H1 (cell line): ENCODE measurements around the gene IRF9. TPM values are rescaled to one million over a fixed set of nuclear protein-coding genes. Genes with fewer than 3 reads are reported as not detected.

Experiments used
- CTBP2 ChIP-seq: IDR thresholded peaks from 2 replicates; pipeline ENCODE4 v1.7.0; 2011; ENCODE audit warnings: borderline replicate concordance, mild to moderate bottlenecking, moderate library complexity, mixed read lengths, low read length; ENCODE audit not compliant: insufficient read depth, insufficient read length
- POU5F1 ChIP-seq: IDR thresholded peaks from 2 replicates; pipeline ENCODE4 v1.6.1; 2011; ENCODE audit warnings: low read depth, mild to moderate bottlenecking, low read length, moderate library complexity
- polyA plus RNA-seq, 7 experiments: library from polyadenylated mRNA; depleted of rRNA in 3 of 7; stranded (reverse) in 5 of 7; unstranded in 2 of 7; fragments of >200 nt in 5 of 7; fragments of 200-250 nt in 2 of 7; gene quantifications; 1 replicate in 5 of 7; 2 replicates in 1 of 7; 4 replicates in 1 of 7; pipeline versions ENCODE4 v1.2.1 to v1.2.3, GENCODE V29; 2011 to 2013; ENCODE audit warnings: missing spikeins in 2 of 7, mixed read lengths in 2 of 7
- total RNA-seq: library from RNA; stranded (reverse); fragmentation: NEBNext Ultra II Directional; extraction: Animal tissue kit (Norgen Biotek cat#: 25700); gene quantifications from 2 replicates; pipeline ENCODE4 v1.2.1, GENCODE V29; 2021
- TF ChIP-seq, protein P1 (sequence below): fragments of 300-600 bp; sonication (generic); IDR thresholded peaks from 2 replicates; pipeline ENCODE4 v1.7.1; 2012; ENCODE audit warnings: low read length, moderate library complexity, mild to moderate bottlenecking, inconsistent platforms; ENCODE audit not compliant: insufficient replicate concordance
- TF ChIP-seq, protein P2 (sequence below): IDR thresholded peaks from 2 replicates; pipeline ENCODE4 v1.6.1; 2011; ENCODE audit warnings: low read length, improper control_type of control experiment
- TF ChIP-seq, protein P3 (sequence below), 3 experiments: IDR thresholded peaks; 1 replicate in 2 of 3; 2 replicates in 1 of 3; pipeline versions ENCODE4 v1.5.1 to v1.6.1; 2011; ENCODE audit warnings: low read length in 3 of 3, mild to moderate bottlenecking in 3 of 3, inconsistent platforms in 2 of 3, low read depth in 1 of 3, moderate library complexity in 1 of 3; ENCODE audit not compliant: insufficient read depth in 1 of 3; ENCODE audit errors: control extremely low read depth in 1 of 3

Gene IRF9
- total and polyA plus RNA-seq, 2 of the 8 experiments (the other 6 are each of a cell fraction or from before 2014, with no cell fraction given): 11.4 to 13.2 TPM

DNA sequence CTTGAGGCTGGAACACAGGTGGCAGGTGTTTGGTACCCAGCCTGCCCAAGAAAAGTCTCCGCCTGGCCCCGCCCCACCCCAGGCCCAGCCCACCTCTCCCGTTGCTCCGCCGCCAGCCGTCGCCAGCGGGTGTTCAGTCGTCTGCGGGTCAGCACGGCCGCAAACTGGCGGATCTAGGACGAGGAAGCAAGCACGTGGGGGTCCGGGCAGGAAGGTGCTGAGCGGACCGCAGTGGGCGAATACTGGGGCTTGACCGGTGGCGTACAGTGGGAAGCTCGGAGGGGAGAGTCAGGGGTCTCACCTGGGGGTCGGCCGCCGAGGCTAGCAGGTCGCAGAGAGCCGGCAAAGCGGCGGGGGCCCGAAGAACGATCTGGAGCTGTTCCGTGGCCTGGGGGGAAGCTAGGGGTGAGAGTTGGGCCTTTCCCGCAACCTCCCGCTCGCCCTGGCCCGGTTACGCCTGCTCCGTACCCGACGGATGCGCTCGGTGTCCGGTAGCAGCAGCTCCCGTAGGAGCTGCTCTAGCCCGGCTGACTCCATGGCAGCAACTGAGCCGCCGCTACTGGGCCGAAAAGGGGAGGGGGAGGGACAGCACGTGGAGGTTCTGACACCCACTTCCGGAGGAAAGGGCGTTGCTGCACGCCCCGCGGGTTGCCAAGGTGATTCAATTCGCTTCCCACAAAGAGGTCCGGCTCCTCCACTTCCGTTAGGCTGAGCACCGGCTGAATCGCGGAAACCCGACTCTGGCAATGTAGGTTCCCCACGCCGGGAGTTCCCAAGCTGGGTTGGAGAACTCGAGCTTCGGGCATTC lies 27.4 kb downstream of the IRF9 start, which contains the start of gene IPO4 (continued):
- TF ChIP-seq, protein P1, sequence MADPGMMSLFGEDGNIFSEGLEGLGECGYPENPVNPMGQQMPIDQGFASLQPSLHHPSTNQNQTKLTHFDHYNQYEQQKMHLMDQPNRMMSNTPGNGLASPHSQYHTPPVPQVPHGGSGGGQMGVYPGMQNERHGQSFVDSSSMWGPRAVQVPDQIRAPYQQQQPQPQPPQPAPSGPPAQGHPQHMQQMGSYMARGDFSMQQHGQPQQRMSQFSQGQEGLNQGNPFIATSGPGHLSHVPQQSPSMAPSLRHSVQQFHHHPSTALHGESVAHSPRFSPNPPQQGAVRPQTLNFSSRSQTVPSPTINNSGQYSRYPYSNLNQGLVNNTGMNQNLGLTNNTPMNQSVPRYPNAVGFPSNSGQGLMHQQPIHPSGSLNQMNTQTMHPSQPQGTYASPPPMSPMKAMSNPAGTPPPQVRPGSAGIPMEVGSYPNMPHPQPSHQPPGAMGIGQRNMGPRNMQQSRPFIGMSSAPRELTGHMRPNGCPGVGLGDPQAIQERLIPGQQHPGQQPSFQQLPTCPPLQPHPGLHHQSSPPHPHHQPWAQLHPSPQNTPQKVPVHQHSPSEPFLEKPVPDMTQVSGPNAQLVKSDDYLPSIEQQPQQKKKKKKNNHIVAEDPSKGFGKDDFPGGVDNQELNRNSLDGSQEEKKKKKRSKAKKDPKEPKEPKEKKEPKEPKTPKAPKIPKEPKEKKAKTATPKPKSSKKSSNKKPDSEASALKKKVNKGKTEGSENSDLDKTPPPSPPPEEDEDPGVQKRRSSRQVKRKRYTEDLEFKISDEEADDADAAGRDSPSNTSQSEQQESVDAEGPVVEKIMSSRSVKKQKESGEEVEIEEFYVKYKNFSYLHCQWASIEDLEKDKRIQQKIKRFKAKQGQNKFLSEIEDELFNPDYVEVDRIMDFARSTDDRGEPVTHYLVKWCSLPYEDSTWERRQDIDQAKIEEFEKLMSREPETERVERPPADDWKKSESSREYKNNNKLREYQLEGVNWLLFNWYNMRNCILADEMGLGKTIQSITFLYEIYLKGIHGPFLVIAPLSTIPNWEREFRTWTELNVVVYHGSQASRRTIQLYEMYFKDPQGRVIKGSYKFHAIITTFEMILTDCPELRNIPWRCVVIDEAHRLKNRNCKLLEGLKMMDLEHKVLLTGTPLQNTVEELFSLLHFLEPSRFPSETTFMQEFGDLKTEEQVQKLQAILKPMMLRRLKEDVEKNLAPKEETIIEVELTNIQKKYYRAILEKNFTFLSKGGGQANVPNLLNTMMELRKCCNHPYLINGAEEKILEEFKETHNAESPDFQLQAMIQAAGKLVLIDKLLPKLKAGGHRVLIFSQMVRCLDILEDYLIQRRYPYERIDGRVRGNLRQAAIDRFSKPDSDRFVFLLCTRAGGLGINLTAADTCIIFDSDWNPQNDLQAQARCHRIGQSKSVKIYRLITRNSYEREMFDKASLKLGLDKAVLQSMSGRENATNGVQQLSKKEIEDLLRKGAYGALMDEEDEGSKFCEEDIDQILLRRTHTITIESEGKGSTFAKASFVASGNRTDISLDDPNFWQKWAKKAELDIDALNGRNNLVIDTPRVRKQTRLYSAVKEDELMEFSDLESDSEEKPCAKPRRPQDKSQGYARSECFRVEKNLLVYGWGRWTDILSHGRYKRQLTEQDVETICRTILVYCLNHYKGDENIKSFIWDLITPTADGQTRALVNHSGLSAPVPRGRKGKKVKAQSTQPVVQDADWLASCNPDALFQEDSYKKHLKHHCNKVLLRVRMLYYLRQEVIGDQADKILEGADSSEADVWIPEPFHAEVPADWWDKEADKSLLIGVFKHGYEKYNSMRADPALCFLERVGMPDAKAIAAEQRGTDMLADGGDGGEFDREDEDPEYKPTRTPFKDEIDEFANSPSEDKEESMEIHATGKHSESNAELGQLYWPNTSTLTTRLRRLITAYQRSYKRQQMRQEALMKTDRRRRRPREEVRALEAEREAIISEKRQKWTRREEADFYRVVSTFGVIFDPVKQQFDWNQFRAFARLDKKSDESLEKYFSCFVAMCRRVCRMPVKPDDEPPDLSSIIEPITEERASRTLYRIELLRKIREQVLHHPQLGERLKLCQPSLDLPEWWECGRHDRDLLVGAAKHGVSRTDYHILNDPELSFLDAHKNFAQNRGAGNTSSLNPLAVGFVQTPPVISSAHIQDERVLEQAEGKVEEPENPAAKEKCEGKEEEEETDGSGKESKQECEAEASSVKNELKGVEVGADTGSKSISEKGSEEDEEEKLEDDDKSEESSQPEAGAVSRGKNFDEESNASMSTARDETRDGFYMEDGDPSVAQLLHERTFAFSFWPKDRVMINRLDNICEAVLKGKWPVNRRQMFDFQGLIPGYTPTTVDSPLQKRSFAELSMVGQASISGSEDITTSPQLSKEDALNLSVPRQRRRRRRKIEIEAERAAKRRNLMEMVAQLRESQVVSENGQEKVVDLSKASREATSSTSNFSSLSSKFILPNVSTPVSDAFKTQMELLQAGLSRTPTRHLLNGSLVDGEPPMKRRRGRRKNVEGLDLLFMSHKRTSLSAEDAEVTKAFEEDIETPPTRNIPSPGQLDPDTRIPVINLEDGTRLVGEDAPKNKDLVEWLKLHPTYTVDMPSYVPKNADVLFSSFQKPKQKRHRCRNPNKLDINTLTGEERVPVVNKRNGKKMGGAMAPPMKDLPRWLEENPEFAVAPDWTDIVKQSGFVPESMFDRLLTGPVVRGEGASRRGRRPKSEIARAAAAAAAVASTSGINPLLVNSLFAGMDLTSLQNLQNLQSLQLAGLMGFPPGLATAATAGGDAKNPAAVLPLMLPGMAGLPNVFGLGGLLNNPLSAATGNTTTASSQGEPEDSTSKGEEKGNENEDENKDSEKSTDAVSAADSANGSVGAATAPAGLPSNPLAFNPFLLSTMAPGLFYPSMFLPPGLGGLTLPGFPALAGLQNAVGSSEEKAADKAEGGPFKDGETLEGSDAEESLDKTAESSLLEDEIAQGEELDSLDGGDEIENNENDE: no peak
- TF ChIP-seq POU5F1 (0 out of 2 replicates have a peak, but pooled peaks have one; percentile 25), CTBP2 (peak; percentile 83)
- TF ChIP-seq, protein P2, sequence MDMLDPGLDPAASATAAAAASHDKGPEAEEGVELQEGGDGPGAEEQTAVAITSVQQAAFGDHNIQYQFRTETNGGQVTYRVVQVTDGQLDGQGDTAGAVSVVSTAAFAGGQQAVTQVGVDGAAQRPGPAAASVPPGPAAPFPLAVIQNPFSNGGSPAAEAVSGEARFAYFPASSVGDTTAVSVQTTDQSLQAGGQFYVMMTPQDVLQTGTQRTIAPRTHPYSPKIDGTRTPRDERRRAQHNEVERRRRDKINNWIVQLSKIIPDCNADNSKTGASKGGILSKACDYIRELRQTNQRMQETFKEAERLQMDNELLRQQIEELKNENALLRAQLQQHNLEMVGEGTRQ: peak; percentile 64
- TF ChIP-seq, protein P3, sequence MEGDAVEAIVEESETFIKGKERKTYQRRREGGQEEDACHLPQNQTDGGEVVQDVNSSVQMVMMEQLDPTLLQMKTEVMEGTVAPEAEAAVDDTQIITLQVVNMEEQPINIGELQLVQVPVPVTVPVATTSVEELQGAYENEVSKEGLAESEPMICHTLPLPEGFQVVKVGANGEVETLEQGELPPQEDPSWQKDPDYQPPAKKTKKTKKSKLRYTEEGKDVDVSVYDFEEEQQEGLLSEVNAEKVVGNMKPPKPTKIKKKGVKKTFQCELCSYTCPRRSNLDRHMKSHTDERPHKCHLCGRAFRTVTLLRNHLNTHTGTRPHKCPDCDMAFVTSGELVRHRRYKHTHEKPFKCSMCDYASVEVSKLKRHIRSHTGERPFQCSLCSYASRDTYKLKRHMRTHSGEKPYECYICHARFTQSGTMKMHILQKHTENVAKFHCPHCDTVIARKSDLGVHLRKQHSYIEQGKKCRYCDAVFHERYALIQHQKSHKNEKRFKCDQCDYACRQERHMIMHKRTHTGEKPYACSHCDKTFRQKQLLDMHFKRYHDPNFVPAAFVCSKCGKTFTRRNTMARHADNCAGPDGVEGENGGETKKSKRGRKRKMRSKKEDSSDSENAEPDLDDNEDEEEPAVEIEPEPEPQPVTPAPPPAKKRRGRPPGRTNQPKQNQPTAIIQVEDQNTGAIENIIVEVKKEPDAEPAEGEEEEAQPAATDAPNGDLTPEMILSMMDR (IDR thresholded peaks at IDR 0.05; ENCODE audit: control extremely low read depth in 1 of 3, insufficient read depth in 1 of 3, low read depth in 1 of 3, low read length in 3 of 3): no peak; a peak in 1 of 4 replicates
